ACHN (cell line): ENCODE results near the gene LTBP4.
A peak's percentile ranks its signal among the peaks of the same experiment; 100 is the strongest.
"Not testable (repeated sequence)": the region's sequence is repeated elsewhere in the genome, so short reads cannot be mapped to it uniquely, and the experiment has no call there.

Experiments used
- DNase-seq: peaks from one replicate; pipeline ENCODE4 v3.0.0-alpha.2; 2015
- in situ Hi-C: cut with HindIII; loops from 2 replicates; pipeline ENCODE4 v1.10.0; 2017; ENCODE audit warnings: low sequenced_read_pairs, low pct_ligation_motif_present, low pct_unique_long_range_greater_than_20kb

The LTBP4 gene, protein sequence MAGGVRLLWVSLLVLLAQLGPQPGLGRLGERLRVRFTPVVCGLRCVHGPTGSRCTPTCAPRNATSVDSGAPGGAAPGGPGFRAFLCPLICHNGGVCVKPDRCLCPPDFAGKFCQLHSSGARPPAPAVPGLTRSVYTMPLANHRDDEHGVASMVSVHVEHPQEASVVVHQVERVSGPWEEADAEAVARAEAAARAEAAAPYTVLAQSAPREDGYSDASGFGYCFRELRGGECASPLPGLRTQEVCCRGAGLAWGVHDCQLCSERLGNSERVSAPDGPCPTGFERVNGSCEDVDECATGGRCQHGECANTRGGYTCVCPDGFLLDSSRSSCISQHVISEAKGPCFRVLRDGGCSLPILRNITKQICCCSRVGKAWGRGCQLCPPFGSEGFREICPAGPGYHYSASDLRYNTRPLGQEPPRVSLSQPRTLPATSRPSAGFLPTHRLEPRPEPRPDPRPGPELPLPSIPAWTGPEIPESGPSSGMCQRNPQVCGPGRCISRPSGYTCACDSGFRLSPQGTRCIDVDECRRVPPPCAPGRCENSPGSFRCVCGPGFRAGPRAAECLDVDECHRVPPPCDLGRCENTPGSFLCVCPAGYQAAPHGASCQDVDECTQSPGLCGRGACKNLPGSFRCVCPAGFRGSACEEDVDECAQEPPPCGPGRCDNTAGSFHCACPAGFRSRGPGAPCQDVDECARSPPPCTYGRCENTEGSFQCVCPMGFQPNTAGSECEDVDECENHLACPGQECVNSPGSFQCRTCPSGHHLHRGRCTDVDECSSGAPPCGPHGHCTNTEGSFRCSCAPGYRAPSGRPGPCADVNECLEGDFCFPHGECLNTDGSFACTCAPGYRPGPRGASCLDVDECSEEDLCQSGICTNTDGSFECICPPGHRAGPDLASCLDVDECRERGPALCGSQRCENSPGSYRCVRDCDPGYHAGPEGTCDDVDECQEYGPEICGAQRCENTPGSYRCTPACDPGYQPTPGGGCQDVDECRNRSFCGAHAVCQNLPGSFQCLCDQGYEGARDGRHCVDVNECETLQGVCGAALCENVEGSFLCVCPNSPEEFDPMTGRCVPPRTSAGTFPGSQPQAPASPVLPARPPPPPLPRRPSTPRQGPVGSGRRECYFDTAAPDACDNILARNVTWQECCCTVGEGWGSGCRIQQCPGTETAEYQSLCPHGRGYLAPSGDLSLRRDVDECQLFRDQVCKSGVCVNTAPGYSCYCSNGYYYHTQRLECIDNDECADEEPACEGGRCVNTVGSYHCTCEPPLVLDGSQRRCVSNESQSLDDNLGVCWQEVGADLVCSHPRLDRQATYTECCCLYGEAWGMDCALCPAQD (N-terminal part only)

DNA sequence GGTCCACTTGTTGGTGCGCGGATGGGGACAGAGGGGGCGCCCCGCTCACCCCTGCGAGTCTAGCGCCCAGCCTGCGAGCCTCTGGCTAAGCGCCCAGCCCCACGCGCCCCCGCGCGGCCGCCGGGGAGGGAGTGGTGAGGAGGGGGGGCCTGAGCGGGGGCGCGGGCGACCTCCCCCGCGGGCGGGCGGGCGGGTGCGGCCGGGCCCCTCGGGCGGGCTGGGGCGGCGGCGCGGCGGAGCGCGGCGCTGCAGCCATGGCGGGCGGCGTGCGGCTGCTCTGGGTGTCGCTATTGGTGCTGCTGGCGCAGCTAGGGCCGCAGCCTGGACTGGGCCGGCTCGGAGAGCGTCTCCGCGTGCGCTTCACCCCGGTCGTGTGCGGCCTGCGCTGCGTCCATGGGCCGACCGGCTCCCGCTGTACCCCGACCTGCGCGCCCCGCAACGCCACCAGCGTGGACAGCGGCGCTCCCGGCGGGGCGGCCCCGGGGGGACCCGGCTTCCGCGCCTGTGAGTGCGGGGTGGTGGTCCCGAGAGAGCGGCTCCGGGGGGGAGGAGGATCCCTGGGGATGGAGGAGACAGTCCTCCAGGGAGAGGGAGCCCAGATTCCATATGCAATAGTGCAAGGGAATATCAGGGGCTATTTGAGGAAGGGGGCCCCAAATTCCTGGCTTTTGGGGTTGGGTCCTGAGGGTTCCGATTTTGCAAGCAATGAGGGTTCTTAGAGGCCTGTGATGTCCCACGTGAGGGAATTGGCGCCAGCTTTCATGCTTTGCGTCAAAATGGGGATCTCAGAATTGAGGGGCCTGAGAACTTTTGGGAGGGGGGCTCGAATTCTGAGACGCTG, at the start of gene LTBP4:
Gene LTBP4, plus strand, starts transcription at position 236 of the 841 bp plus-strand sequence. Its CDS starts 19 bp downstream, at position 255.
- DNase-seq: peak; percentile 35
- in situ Hi-C loops: no loop called here

- no peak for DNase-seq
- in situ Hi-C loops: no loop called here
Observed at GRCh38 chr19:40552848-40553247, 48.3 kb upstream of the LTBP4 start.

- no peak for DNase-seq
- in situ Hi-C loops: no loop called here
Observed at GRCh38 chr19:40553885-40554857, 47.0 kb upstream of the LTBP4 start.

GRCh38 chr19:40555978-40556689, 45.0 kb upstream of the LTBP4 start:
- no peak for DNase-seq
- in situ Hi-C loops: no loop called here

- DNase-seq: no peak
- in situ Hi-C loops: no loop called here
Observed at GRCh38 chr19:40556953-40557530, 44.1 kb upstream of the LTBP4 start.

- in situ Hi-C loops: no loop called here
- no peak for DNase-seq
Observed at GRCh38 chr19:40559394-40559793, 41.8 kb upstream of the LTBP4 start.

DNA sequence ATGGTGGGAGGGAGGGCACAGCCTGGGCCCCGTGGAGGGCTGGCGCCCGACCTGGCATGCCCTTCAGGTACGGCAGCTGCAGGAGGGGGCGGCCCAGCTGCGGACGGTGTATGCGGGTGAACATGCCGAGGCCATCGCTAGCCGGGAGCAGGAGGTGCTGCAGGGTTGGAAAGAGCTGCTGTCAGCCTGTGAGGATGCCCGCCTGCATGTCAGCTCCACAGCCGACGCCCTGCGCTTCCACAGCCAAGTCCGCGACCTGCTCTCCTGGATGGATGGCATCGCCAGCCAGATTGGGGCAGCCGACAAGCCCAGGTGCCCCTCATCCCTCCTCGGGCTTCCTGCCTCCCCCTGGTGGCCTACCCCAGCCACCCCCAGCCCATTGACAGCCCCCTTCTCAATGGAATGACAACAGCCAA, 41.1 kb upstream of the LTBP4 start:
- DNase-seq: no peak
- in situ Hi-C loops: no loop called here

- in situ Hi-C loops: no loop called here
- no peak for DNase-seq
Observed at GRCh38 chr19:40561947-40562346, 39.2 kb upstream of the LTBP4 start.

- DNase-seq, in situ Hi-C loops: not testable (repeated sequence)
Observed at GRCh38 chr19:40564535-40564934, 36.6 kb upstream of the LTBP4 start.

DNA sequence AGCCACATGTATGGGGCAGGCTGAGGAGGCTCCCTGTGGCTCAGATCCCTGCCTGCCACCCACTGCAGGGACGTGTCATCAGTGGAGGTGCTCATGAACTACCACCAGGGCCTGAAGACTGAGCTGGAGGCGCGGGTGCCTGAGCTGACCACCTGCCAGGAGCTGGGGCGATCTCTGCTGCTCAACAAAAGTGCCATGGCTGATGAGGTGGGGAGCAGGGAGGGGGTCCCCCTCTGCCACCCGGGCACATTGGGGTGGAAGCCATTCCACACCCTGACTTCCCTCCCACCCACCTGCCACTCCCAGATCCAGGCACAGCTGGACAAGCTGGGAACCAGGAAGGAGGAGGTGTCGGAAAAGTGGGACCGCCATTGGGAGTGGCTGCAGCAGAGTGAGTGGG, 35.8 kb upstream of the LTBP4 start:
- in situ Hi-C loops: no loop called here
- DNase-seq: no peak

DNA sequence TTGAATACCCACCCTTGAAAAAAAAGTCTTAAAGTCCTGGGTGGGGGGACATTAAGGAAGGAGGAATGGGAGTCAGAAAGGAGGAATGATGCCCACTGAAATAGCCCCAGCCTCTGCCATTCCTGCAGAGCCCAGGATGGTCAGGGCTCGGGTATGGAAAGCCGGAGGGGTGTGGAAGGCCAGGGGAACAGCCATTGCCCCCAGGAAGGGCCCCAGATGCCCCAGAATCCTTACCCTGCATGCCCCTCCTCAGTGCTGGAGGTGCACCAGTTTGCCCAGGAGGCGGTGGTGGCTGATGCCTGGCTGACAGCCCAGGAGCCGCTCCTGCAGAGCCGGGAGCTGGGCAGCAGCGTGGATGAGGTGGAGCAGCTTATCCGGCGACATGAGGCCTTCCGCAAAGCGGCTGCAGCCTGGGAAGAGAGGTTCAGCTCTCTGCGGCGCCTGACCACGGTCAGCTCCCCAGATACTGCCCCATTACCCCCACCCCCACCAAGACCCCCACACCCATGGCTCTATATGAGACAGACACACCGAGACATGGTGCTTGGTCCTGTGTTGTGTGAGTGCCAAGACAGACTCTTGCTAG, 35.2 kb upstream of the LTBP4 start:
- DNase-seq: no peak
- in situ Hi-C loops: no loop called here

- no peak for DNase-seq
- in situ Hi-C loops: no loop called here
Observed at GRCh38 chr19:40567040-40567749, 34.0 kb upstream of the LTBP4 start.

GRCh38 chr19:40567750-40568494, 33.2 kb upstream of the LTBP4 start:
- no peak for DNase-seq

GRCh38 chr19:40570313-40571004, 30.7 kb upstream of the LTBP4 start:
- DNase-seq: peak; percentile 98
- in situ Hi-C loops: no loop called here

More at GRCh38 chr19:40567750-40568494, 33.2 kb upstream of the LTBP4 start:
- in situ Hi-C loops: no loop called here
